SK-N-MC (cell line): ENCODE data around the gene LCN15.

Source experiments
- EZH2 ChIP-seq: fragments of 200-600 bp; sonication (generic); IDR thresholded peaks from one replicate; pipeline ENCODE4 v1.6.1; 2017; ENCODE audit warnings: antibody characterized with exemption
- FOXP2 ChIP-seq: optimal IDR thresholded peaks from 2 replicates; pipeline ENCODE3; 2011; ENCODE audit warnings: mild to moderate bottlenecking, moderate library complexity; ENCODE audit not compliant: insufficient read depth; ENCODE audit errors: extremely low read length, control extremely low read depth
- POLR2AphosphoS5 ChIP-seq: IDR thresholded peaks from 2 replicates; pipeline ENCODE4 v1.6.1; 2012; ENCODE audit warnings: mild to moderate bottlenecking, low read depth, low read length, borderline replicate concordance

- TF ChIP-seq POLR2AphosphoS5 (no peak), EZH2 (no peak), FOXP2 (no peak)
These were observed 13.1 kb downstream of the LCN15 start for GRCh38 chr9:136751244-136751643.
